Activated naive CD8-positive, alpha-beta T cell treated with anti-CD3 and anti-CD28 coated beads, Interleukin-2, amount 50 U/mL, for 24 hours (primary cell): ENCODE results near the gene PCDH20.

ENCODE experiments used
- ATAC-seq: fragments of 150-1000 bp; cut with Tn5 transposase; one replicate; pipeline ENCODE4 v1.10.0; 2021
- DNase-seq: peaks from one replicate; pipeline ENCODE4 v3.0.0; 2021
- H3K27ac Mint-ChIP-seq: one replicate; pipeline ENCODE4 v1.8.0; 2021; ENCODE audit warnings: mild to moderate bottlenecking, mixed read lengths
- H3K27me3 Mint-ChIP-seq: one replicate; pipeline ENCODE4 v1.8.0; 2021; ENCODE audit warnings: mixed read lengths
- H3K36me3 Mint-ChIP-seq: one replicate; pipeline ENCODE4 v1.8.0; 2021; ENCODE audit warnings: low read depth, mixed read lengths
- H3K4me1 Mint-ChIP-seq: one replicate; pipeline ENCODE4 v1.8.0; 2021; ENCODE audit warnings: mixed read lengths
- H3K4me3 Mint-ChIP-seq: one replicate; pipeline ENCODE4 v1.8.0; 2021; ENCODE audit warnings: mild to moderate bottlenecking, moderate library complexity, mixed read lengths
- H3K9me3 Mint-ChIP-seq: one replicate; pipeline ENCODE4 v1.8.0; 2021; ENCODE audit warnings: mixed read lengths

PCDH20 gene, protein sequence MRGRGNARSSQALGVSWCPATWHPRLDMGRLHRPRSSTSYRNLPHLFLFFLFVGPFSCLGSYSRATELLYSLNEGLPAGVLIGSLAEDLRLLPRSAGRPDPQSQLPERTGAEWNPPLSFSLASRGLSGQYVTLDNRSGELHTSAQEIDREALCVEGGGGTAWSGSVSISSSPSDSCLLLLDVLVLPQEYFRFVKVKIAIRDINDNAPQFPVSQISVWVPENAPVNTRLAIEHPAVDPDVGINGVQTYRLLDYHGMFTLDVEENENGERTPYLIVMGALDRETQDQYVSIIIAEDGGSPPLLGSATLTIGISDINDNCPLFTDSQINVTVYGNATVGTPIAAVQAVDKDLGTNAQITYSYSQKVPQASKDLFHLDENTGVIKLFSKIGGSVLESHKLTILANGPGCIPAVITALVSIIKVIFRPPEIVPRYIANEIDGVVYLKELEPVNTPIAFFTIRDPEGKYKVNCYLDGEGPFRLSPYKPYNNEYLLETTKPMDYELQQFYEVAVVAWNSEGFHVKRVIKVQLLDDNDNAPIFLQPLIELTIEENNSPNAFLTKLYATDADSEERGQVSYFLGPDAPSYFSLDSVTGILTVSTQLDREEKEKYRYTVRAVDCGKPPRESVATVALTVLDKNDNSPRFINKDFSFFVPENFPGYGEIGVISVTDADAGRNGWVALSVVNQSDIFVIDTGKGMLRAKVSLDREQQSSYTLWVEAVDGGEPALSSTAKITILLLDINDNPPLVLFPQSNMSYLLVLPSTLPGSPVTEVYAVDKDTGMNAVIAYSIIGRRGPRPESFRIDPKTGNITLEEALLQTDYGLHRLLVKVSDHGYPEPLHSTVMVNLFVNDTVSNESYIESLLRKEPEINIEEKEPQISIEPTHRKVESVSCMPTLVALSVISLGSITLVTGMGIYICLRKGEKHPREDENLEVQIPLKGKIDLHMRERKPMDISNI

GRCh38 chr13:61415749-61416148, at the start of gene PCDH20:
PCDH20 (minus strand) TSS chr13:61415849; CDS start chr13:61415158, 691 bp downstream.
- Mint-ChIP-seq H3K9me3 (no peaks in the 10 kb centered on the region), H3K4me1 (no peaks in the 10 kb centered on the region), H3K27me3 (peaks cover 27% of the 10 kb centered on the region), H3K27ac (no peak within 1 kb of the TSS), H3K4me3 (no peak within 1 kb of the TSS), H3K36me3 (no peaks in the 10 kb centered on the region)
- DNase-seq (no peak), ATAC-seq (no peak)

DNA sequence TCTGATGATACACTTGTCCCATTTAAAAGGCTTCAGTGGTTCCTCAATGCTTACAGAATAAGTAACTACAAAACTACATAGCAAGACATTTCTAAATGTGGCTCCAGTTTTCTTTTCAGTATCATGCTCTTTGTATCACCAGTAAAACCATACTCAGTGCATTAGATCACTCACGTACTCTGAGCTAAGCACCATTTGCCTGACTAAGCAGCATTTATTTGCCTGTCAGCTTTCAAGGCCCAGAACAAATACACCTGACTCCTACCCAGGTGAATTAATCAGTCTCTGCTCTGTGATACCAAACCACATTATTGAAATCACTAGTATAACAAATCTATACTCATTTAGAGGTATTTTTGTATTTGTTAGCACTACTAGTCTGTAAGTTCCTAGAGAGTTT, 47.4 kb upstream of the PCDH20 start:
- Mint-ChIP-seq H3K9me3 (no peaks in the 10 kb centered on the region), H3K27me3 (no peaks in the 10 kb centered on the region), H3K4me3 (no peak overlapping the region), H3K4me1 (no peaks in the 10 kb centered on the region), H3K36me3 (no peaks in the 10 kb centered on the region), H3K27ac (no peak overlapping the region)
- no peak for ATAC-seq
- no peak for DNase-seq

- ATAC-seq (no peak), DNase-seq (no peak)
- no peaks in the 10 kb centered on the region for H3K27me3 Mint-ChIP-seq
- H3K36me3 Mint-ChIP-seq: no peaks in the 10 kb centered on the region
- H3K9me3 Mint-ChIP-seq: peaks cover 16% of the 10 kb centered on the region
- no peak overlapping the region for H3K27ac Mint-ChIP-seq
- H3K4me1 Mint-ChIP-seq: no peaks in the 10 kb centered on the region
- H3K4me3 Mint-ChIP-seq: no peak overlapping the region
Observed at GRCh38 chr13:61453121-61453520, 37.5 kb upstream of the PCDH20 start.

DNA sequence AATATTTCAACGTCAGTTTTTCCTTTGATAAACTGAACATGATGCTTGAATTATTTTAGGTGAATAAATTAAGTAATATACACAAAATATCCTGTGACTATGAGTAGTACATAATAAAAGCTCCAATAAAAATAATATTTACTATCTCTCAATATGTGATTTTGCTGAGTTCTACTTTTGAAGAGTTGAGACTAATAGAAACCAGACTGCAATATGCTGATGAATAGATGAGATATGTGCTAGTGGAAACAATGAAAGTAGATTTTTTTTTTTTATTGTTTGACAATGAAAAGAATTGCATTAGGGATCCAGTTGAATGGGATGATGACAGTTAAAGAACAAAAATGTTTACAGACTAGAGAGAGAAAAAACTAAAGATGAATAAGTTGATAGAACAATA, 16.4 kb upstream of the PCDH20 start:
- no peaks in the 10 kb centered on the region for H3K27me3 Mint-ChIP-seq
- peaks cover 5% of the 10 kb centered on the region for H3K9me3 Mint-ChIP-seq
- H3K4me1 Mint-ChIP-seq: no peaks in the 10 kb centered on the region
- DNase-seq: no peak
- H3K4me3 Mint-ChIP-seq: no peak overlapping the region
- ATAC-seq: no peak
- H3K36me3 Mint-ChIP-seq: no peaks in the 10 kb centered on the region
- no peak overlapping the region for H3K27ac Mint-ChIP-seq

- DNase-seq (no peak), ATAC-seq (no peak)
- no peak overlapping the region for H3K4me3 Mint-ChIP-seq
- H3K27ac Mint-ChIP-seq: no peak overlapping the region
- H3K27me3 Mint-ChIP-seq: no peaks in the 10 kb centered on the region
- no peaks in the 10 kb centered on the region for H3K4me1 Mint-ChIP-seq
- peaks cover 8% of the 10 kb centered on the region for H3K9me3 Mint-ChIP-seq
- H3K36me3 Mint-ChIP-seq: no peaks in the 10 kb centered on the region
Observed at GRCh38 chr13:61423915-61424314, 8.3 kb upstream of the PCDH20 start.

- no peak for DNase-seq
- H3K9me3 Mint-ChIP-seq: no peaks in the 10 kb centered on the region
- H3K4me3 Mint-ChIP-seq: no peak overlapping the region
- H3K36me3 Mint-ChIP-seq: no peaks in the 10 kb centered on the region
- H3K27me3 Mint-ChIP-seq: peaks cover 27% of the 10 kb centered on the region
- no peak overlapping the region for H3K27ac Mint-ChIP-seq
- no peaks in the 10 kb centered on the region for H3K4me1 Mint-ChIP-seq
- no peak for ATAC-seq
Observed at GRCh38 chr13:61417086-61417570, 1.5 kb upstream of the PCDH20 start.

DNA sequence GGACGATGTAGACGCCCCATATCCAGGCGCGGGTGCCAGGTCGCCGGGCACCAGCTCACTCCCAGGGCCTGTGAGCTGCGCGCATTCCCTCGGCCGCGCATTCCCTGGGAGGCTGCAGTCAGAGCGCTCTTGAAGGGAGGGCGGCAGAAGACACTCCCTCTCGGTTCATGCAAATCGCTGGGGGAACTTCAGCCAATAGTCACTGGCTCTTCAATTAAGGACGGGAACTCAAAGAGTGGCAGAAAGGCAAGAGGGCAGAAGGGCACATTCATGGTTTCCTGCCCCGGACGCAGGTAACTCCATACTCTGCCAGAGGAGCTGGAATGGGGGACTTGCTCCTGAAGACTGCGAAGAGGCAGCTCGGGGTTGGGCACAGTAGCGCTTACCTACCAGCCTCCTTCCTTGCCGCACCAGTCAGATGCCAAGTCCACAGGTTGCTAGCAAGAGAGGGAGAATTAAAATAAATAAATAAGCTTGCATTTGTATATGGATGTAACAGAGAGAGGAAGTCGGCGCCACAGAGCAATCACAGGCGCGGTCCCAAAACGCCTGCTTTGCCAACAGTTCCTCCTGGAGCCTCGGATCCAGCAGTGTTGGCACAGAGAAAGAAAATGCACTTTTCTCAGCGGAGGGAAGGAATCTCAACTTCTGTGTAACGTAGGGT, 459 bp downstream of the PCDH20 start:
- H3K27ac Mint-ChIP-seq: no peak overlapping the region
- no peak overlapping the region for H3K4me3 Mint-ChIP-seq
- no peaks in the 10 kb centered on the region for H3K9me3 Mint-ChIP-seq
- peaks cover 27% of the 10 kb centered on the region for H3K27me3 Mint-ChIP-seq
- no peak for ATAC-seq
- H3K36me3 Mint-ChIP-seq: no peaks in the 10 kb centered on the region
- H3K4me1 Mint-ChIP-seq: no peaks in the 10 kb centered on the region
- DNase-seq: no peak

GRCh38 chr13:61414686-61415057, 977 bp downstream of the PCDH20 start:
- ATAC-seq: no peak
- Mint-ChIP-seq H3K4me3 (no peak overlapping the region), H3K4me1 (no peaks in the 10 kb centered on the region), H3K27me3 (peaks cover 27% of the 10 kb centered on the region), H3K36me3 (no peaks in the 10 kb centered on the region), H3K9me3 (no peaks in the 10 kb centered on the region), H3K27ac (no peak overlapping the region)
- no peak for DNase-seq

GRCh38 chr13:61413572-61414535, 1.8 kb downstream of the PCDH20 start:
- Mint-ChIP-seq H3K4me1 (no peaks in the 10 kb centered on the region), H3K9me3 (no peaks in the 10 kb centered on the region), H3K36me3 (no peaks in the 10 kb centered on the region), H3K27ac (no peak overlapping the region), H3K27me3 (peaks cover 27% of the 10 kb centered on the region), H3K4me3 (no peak overlapping the region)
- ATAC-seq: no peak
- DNase-seq: no peak

- Mint-ChIP-seq H3K4me3 (no peak overlapping the region), H3K4me1 (peaks cover 2% of the 10 kb centered on the region), H3K9me3 (no peaks in the 10 kb centered on the region), H3K36me3 (no peaks in the 10 kb centered on the region), H3K27me3 (peaks cover 26% of the 10 kb centered on the region), H3K27ac (no peak overlapping the region)
- DNase-seq (no peak), ATAC-seq (no peak)
Observed at GRCh38 chr13:61410669-61411297, 4.9 kb downstream of the PCDH20 start.

GRCh38 chr13:61410266-61410665, 5.4 kb downstream of the PCDH20 start:
- DNase-seq: no peak
- Mint-ChIP-seq H3K36me3 (no peaks in the 10 kb centered on the region), H3K4me3 (no peak overlapping the region), H3K4me1 (peaks cover 2% of the 10 kb centered on the region), H3K9me3 (no peaks in the 10 kb centered on the region), H3K27ac (no peak overlapping the region), H3K27me3 (peaks cover 21% of the 10 kb centered on the region)
- no peak for ATAC-seq

GRCh38 chr13:61408571-61408970, 7.1 kb downstream of the PCDH20 start:
- no peak for DNase-seq
- no peak overlapping the region for H3K4me3 Mint-ChIP-seq
- H3K27me3 Mint-ChIP-seq: peaks cover 9% of the 10 kb centered on the region
- H3K36me3 Mint-ChIP-seq: no peaks in the 10 kb centered on the region
- ATAC-seq: no peak
- peaks cover 2% of the 10 kb centered on the region for H3K4me1 Mint-ChIP-seq
- H3K27ac Mint-ChIP-seq: no peak overlapping the region
- H3K9me3 Mint-ChIP-seq: no peaks in the 10 kb centered on the region

GRCh38 chr13:61406275-61406674, 9.4 kb downstream of the PCDH20 start:
- no peak overlapping the region for H3K27ac Mint-ChIP-seq
- H3K36me3 Mint-ChIP-seq: no peaks in the 10 kb centered on the region
- H3K9me3 Mint-ChIP-seq: no peaks in the 10 kb centered on the region
- ATAC-seq (no peak), DNase-seq (no peak)
- H3K4me3 Mint-ChIP-seq: no peak overlapping the region
- H3K4me1 Mint-ChIP-seq: peaks cover 2% of the 10 kb centered on the region
- no peaks in the 10 kb centered on the region for H3K27me3 Mint-ChIP-seq
